HCT116 (cell line): Measurements from ENCODE around the gene SEL1L2.

Source experiments
- CEBPB ChIP-seq: IDR thresholded peaks from 2 replicates; pipeline ENCODE4 v1.6.1; 2012; ENCODE audit warnings: low read depth
- EGR1 ChIP-seq: IDR thresholded peaks from 2 replicates; pipeline ENCODE4 v1.6.1; 2012; ENCODE audit warnings: low read depth
- EZH2 ChIP-seq: fragments of 200-600 bp; sonication (generic); IDR thresholded peaks from 2 replicates; pipeline ENCODE4 v1.6.1; 2017; ENCODE audit warnings: antibody characterized with exemption, mixed run types
- EZH2phosphoT487 ChIP-seq: fragments of 200-600 bp; IDR thresholded peaks from 2 replicates; pipeline ENCODE4 v1.6.1; 2018; ENCODE audit warnings: antibody characterized with exemption, borderline replicate concordance
- POLR2A ChIP-seq: IDR thresholded peaks from 2 replicates; pipeline ENCODE4 v1.7.0; 2011; ENCODE audit warnings: borderline replicate concordance; ENCODE audit not compliant: insufficient read depth, insufficient read length; ENCODE audit errors: extremely low read depth
- POLR2AphosphoS5 ChIP-seq: IDR thresholded peaks from 2 replicates; pipeline ENCODE4 v1.6.1; 2011; ENCODE audit warnings: mild to moderate bottlenecking, low read depth, low read length, moderate library complexity
- RAD21 ChIP-seq: IDR thresholded peaks from 2 replicates; pipeline ENCODE4 v1.6.1; 2012; ENCODE audit warnings: low read depth, mild to moderate bottlenecking
- SP1 ChIP-seq: IDR thresholded peaks from 2 replicates; pipeline ENCODE4 v1.6.1; 2012; ENCODE audit warnings: low read depth
- YY1 ChIP-seq: IDR thresholded peaks from 2 replicates; pipeline ENCODE4 v1.6.1; 2011; ENCODE audit warnings: low read length, low read depth, moderate library complexity, mild to moderate bottlenecking; ENCODE audit not compliant: insufficient replicate concordance; ENCODE audit errors: extremely low read depth
- ZNF274 ChIP-seq: fragments of 200-500 bp; sonication (Bioruptor generic); IDR thresholded peaks from 2 replicates; pipeline ENCODE4 v1.6.1; 2014; ENCODE audit warnings: mild to moderate bottlenecking, low read depth, low read length, inconsistent platforms
- TF ChIP-seq, protein P1 (sequence below), 3 experiments: fragments of 200-600 bp in 1 of 3; sonication (generic) in 1 of 3; IDR thresholded peaks in 2 of 3; conservative IDR thresholded peaks in 1 of 3; 2 replicates each; pipeline ENCODE4 v1.5.1; 2012 to 2017; ENCODE audit warnings: low read depth in 2 of 3, low read length in 2 of 3, antibody characterized with exemption in 1 of 3, borderline replicate concordance in 1 of 3, control low read depth in 1 of 3, mild to moderate bottlenecking in 1 of 3, mixed read lengths in 1 of 3, mixed run types in 1 of 3, moderate library complexity in 1 of 3; ENCODE audit not compliant: insufficient read depth in 1 of 3
- TF ChIP-seq, protein P2 (sequence below): IDR thresholded peaks from 2 replicates; pipeline ENCODE4 v1.6.1; 2012; ENCODE audit warnings: low read depth
- TF ChIP-seq, protein P3 (sequence below): IDR thresholded peaks from 2 replicates; pipeline ENCODE4 v1.6.1; 2012

DNA sequence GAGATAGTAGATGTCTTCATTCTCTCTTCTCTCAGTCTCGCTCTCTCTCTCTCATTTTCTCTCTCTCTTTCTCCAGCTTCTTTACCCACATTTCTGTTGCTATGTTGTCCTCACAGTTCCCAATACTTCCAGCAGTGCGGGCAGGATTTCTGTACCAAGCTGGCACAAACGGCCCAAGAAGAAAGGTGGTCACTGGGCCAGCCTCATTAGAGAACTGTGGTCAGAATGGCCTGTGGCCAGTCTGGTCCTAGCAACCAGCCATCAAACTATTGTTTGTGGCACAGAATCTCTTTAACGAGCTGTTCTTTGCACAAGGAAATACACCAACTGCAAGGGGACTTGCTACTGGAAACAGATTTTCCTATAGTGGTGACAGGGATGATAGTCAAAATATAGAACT, 81.3 kb downstream of the SEL1L2 start:
- TF ChIP-seq POLR2A (no peak), SP1 (no peak), YY1 (no peak), RAD21 (no peak), EZH2phosphoT487 (no peak), POLR2AphosphoS5 (no peak), EGR1 (no peak), EZH2 (no peak), CEBPB (no peak), ZNF274 (no peak)
- TF ChIP-seq, protein P1, sequence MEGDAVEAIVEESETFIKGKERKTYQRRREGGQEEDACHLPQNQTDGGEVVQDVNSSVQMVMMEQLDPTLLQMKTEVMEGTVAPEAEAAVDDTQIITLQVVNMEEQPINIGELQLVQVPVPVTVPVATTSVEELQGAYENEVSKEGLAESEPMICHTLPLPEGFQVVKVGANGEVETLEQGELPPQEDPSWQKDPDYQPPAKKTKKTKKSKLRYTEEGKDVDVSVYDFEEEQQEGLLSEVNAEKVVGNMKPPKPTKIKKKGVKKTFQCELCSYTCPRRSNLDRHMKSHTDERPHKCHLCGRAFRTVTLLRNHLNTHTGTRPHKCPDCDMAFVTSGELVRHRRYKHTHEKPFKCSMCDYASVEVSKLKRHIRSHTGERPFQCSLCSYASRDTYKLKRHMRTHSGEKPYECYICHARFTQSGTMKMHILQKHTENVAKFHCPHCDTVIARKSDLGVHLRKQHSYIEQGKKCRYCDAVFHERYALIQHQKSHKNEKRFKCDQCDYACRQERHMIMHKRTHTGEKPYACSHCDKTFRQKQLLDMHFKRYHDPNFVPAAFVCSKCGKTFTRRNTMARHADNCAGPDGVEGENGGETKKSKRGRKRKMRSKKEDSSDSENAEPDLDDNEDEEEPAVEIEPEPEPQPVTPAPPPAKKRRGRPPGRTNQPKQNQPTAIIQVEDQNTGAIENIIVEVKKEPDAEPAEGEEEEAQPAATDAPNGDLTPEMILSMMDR (IDR thresholded peaks at IDR 0.05 in 2 of 3, conservative IDR thresholded peaks at IDR 0.05 in 1 of 3; ENCODE audit: borderline replicate concordance in 1 of 3, insufficient read depth in 1 of 3, low read depth in 2 of 3, low read length in 2 of 3) = no peak
- TF ChIP-seq, protein P2, sequence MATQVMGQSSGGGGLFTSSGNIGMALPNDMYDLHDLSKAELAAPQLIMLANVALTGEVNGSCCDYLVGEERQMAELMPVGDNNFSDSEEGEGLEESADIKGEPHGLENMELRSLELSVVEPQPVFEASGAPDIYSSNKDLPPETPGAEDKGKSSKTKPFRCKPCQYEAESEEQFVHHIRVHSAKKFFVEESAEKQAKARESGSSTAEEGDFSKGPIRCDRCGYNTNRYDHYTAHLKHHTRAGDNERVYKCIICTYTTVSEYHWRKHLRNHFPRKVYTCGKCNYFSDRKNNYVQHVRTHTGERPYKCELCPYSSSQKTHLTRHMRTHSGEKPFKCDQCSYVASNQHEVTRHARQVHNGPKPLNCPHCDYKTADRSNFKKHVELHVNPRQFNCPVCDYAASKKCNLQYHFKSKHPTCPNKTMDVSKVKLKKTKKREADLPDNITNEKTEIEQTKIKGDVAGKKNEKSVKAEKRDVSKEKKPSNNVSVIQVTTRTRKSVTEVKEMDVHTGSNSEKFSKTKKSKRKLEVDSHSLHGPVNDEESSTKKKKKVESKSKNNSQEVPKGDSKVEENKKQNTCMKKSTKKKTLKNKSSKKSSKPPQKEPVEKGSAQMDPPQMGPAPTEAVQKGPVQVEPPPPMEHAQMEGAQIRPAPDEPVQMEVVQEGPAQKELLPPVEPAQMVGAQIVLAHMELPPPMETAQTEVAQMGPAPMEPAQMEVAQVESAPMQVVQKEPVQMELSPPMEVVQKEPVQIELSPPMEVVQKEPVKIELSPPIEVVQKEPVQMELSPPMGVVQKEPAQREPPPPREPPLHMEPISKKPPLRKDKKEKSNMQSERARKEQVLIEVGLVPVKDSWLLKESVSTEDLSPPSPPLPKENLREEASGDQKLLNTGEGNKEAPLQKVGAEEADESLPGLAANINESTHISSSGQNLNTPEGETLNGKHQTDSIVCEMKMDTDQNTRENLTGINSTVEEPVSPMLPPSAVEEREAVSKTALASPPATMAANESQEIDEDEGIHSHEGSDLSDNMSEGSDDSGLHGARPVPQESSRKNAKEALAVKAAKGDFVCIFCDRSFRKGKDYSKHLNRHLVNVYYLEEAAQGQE = no peak
- TF ChIP-seq, protein P3, sequence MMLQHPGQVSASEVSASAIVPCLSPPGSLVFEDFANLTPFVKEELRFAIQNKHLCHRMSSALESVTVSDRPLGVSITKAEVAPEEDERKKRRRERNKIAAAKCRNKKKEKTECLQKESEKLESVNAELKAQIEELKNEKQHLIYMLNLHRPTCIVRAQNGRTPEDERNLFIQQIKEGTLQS = no peak
